GM18867 (cell line): ENCODE measurements around the gene PSMC3IP.
"Not testable (repeated sequence)": the region's sequence is repeated elsewhere in the genome, so short reads cannot be mapped to it uniquely, and the experiment has no call there.

Experiments used
- ATAC-seq: cut with Tn5 transposase; IDR thresholded peaks from one replicate; pipeline ENCODE4 v1.9.1; 2021; ENCODE audit warnings: mild to moderate bottlenecking, moderate library complexity; ENCODE audit not compliant: unreplicated experiment

Gene PSMC3IP

DNA sequence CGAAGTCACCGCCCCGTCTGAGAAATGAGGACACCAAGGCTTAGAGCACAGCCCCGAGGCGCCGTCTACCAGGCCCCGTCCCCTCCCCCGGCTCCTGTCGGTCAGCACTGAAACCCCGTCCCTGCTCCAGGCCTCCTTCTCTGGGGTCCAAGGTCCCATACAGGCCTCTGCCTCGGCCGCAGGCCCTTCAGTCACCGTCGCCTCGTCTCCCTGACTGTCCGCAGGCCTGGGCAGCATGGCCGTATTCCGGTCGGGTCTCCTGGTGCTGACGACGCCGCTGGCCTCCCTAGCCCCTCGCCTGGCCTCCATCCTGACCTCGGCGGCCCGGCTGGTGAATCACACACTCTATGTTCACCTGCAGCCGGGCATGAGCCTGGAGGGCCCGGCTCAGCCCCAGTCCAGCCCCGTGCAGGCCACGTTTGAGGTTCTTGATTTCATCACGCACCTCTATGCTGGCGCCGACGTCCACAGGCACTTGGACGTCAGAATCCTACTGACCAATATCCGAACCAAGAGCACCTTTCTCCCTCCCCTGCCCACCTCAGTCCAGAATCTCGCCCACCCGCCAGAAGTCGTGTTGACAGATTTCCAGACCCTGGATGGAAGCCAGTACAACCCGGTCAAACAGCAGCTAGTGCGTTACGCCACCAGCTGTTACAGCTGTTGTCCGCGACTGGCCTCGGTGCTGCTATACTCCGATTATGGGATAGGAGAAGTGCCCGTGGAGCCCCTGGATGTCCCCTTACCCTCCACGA is 15.0 kb downstream of the PSMC3IP start:
- ATAC-seq = peak; percentile 5

- ATAC-seq = peak; percentile 40
These were observed 15.6 kb downstream of the PSMC3IP start, which contains the start of gene COASY for GRCh38 chr17:42561897-42562387. Gene COASY (plus strand): TSS chr17:42562148. CDS start chr17:42562623, 475 bp downstream.

GRCh38 chr17:42560246-42560645 is 17.3 kb downstream of the PSMC3IP start:
- no peak for ATAC-seq

- no peak for ATAC-seq
These were observed 18.5 kb downstream of the PSMC3IP start for GRCh38 chr17:42559075-42559474.

GRCh38 chr17:42555961-42556617 is 21.4 kb downstream of the PSMC3IP start:
- not testable (repeated sequence) for ATAC-seq

- ATAC-seq = no peak
These were observed 22.4 kb downstream of the PSMC3IP start for GRCh38 chr17:42555122-42555622.

DNA sequence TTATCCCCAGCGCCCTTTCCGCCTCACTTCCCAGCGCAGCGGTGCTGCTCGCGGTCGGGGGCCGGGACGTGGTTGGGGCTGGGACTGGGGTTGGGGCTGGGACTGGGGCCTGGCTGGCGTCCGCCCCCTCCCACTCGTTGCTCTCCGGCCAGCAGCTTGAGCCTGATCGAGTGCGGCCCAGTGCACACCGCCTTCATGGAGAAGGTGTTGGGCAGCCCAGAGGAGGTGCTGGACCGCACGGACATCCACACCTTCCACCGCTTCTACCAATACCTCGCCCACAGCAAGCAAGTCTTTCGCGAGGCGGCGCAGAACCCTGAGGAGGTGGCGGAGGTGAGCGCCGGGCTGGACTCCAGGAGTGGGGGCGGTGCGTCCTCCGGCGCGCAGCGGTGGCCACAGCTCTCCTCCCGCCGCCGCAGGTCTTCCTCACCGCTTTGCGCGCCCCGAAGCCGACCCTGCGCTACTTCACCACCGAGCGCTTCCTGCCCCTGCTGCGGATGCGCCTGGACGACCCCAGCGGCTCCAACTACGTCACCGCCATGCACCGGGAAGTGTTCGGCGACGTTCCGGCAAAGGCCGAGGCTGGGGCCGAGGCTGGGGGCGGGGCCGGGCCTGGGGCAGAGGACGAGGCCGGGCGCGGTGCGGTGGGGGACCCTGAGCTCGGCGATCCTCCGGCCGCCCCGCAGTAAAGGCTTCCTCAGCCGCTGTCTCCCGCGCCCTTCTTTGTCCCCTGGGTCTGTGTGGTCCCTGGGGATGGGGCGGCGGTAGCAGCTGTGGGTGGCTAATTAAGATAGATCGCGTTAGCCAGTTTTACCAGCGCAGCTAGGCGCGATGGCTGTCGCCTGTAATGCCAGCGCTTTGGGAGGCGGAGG is 23.0 kb downstream of the PSMC3IP start:
- ATAC-seq = peak; percentile 72

- no peak for ATAC-seq
These were observed 23.7 kb downstream of the PSMC3IP start for GRCh38 chr17:42553866-42554249.

GRCh38 chr17:42553161-42553818 is 24.2 kb downstream of the PSMC3IP start:
- no peak for ATAC-seq

DNA sequence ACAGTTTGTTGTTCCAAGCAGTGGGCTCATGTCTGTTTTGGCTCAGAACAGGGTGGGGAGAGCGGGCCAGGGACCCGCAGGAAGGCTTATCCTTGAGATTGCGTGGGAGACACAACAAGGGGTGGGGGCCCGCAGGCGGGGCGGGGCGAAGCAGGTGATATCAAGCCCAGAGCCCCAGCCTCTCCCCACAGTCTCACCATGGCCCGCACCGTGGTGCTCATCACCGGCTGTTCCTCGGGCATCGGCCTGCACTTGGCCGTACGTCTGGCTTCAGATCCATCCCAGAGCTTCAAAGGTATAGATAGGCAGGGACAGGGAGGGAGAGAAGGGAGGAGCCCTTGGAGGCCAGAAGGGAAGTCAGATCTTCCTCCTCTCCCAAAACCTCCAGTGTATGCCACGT is 24.8 kb downstream of the PSMC3IP start, which contains the start of gene HSD17B1:
Gene HSD17B1 (plus strand): TSS at position 188 of the 400 bp plus-strand sequence. CDS start 11 bp downstream, at position 199.
- ATAC-seq = not testable (repeated sequence)

DNA sequence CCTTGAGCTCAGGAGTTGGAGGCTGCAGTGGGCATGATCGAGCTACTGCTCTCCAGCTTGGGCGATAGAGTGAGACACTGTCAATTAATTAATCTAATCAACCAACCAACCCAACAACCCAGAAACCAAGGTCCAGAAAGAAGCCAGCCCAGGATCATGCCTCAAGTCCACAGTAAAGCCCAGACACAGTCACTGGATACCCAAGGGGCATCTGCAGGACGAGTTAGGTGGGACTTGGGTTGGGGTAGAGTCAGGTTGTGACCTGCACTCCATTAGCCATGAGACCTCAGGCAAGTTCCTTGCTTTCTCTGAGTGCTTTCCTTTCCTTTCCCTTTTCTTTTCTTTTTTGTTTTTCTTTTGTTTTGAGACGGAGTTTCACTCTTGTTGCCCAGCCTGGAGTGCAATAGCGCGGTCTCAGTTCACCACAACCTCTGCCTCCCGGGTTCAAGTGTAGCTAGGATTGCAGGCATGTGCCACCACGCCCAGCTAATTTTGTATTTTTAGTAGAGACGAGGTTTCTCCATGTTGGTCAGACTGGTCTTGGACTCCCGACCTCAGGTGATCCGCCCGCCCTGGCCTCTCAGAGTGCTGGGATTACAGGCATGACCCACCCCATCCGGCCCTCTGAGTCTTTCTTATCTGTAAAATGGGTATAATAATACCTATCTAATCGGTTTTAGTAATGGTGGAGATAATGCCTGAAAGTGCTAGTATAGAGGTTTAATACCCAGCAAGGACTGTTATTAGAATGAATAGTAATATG is 28.4 kb downstream of the PSMC3IP start:
- ATAC-seq = no peak

DNA sequence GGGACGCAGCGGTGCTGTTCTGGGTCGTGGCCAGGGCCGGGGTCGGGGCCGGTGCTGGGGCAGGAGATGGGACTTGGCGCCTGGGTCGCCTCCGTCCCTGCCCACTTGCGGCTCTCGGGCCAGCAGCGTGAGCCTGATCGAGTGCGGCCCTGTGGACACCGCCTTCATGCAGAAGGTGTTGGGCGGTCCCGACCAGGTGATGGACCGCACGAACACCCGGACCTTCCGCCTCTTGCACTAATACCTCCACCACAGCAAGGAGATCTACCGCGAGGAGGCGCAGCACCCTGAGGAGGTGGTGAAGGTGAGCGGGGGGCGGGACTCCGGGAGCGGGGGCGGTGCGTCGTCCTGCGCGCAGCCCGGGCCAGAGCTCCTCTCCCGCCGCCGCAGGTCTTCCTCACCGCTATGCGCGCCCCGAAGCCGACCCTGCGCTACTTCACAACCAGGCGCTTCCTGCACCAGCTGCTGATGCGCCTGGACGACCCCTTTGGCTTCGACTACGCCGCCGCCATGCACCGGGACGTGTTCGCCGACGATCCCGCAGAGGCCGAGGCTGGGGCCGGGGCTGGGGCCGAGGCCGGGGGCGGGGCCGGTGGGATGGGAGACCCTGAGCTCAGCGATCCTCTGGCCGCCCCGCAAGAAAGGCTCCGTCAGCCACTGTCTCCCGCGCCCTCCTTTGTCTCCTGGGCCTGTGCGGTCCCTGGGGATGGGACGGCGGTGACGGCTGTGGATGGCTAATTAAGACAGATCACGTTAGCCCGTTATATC is 29.3 kb downstream of the PSMC3IP start:
- peak; percentile 65 for ATAC-seq

DNA sequence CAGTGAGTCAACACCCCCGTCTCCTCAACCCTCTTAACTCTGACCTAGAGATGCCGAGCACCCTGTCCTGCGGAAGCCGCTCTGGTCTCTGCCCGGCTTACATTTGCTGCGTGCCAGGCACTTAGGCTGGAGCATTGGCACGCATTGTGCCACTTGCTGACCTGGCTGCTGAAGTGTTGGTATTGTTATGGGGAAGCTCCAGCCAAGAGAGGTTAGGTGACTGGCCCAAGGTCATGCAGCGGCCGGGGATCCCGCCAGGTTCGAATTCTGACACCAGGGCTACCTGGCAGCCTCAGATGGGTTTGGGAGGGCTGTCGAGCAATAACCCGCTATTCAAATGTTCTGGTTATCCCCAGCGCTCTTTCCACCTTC is 29.8 kb downstream of the PSMC3IP start:
- ATAC-seq = no peak

DNA sequence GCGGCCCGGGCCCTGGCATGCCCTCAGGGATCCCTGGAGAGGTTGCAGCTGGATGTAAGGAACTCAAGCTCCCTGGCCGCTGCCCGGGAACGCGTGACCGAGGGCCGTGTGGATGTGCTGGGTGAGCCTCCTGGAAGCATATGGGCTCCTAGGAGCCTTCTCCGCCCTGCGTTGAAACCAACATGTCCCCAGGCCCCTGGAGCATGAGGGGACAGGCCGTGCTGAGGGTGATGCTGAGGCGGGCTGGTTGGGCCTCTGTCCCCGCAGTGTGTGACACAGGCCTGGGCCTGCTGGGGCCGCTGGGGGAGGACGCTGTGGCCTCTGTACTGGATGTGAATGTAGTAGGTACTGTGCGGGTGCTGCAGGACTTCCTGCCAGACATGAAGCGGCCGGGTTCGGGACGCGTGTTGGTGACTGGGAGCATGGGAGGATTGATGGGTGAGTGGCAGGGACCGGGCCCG is 30.5 kb downstream of the PSMC3IP start:
- ATAC-seq = no peak

- not testable (repeated sequence) for ATAC-seq
These were observed 31.6 kb downstream of the PSMC3IP start for GRCh38 chr17:42545755-42546505.

DNA sequence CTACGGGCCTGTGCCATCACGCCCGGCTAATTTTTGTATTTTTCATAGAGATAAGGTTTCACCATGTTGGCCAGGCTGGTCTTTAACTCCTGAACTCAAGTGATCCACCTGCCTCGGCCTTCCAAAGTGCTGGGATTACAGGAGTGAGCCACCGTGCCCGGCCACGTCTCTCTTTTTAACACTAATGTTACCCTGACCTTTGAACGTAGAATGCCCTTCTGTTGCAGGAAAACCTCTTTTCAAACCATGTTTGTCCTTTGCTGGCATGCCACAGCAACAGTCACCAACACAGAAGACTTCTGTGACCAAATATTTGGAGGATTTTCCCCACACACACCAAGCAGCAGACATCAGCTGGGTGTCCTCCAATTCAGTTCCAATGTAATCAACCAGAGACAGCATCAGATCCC is 32.6 kb downstream of the PSMC3IP start:
- no peak for ATAC-seq

GRCh38 chr17:42543190-42544079 is 34.1 kb downstream of the PSMC3IP start:
- no peak for ATAC-seq
